Activated T-cell treated with anti-CD3 and anti-CD28 coated beads for 4 hours (primary cell): ENCODE data around the gene MAP3K20.
A peak's percentile ranks its signal among the peaks of the same experiment; 100 is the strongest.
"Not testable (repeated sequence)": the region's sequence is repeated elsewhere in the genome, so short reads cannot be mapped to it uniquely, and the experiment has no call there.

Experiments used
- DNase-seq: peaks from one replicate; pipeline ENCODE4 v3.0.0-alpha.2; 2020

Gene MAP3K20

DNA sequence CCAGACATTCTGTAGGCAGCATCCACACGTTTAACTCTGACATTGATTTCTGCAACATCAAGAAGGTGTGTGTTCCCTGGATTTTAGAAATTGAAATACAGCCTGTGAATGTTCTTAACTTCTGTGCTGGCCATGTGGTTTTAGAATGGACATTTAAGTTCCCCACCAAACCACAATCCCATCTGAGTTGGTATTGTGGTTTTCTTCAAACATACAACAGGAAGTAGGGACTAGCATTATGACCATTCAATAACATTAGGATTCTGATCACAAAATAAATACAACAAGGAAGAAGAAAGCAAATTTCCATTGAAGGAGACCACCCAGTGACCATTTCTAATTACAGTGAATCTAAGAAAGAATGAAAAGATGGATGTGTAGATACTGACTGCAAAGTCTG is 51.2 kb downstream of the MAP3K20 start:
- DNase-seq = no peak

- not testable (repeated sequence) for DNase-seq
These were observed 52.5 kb downstream of the MAP3K20 start for GRCh38 chr2:173128132-173128531.

GRCh38 chr2:173130496-173131465 is 55.1 kb downstream of the MAP3K20 start:
- DNase-seq = no peak

GRCh38 chr2:173132531-173132930 is 56.9 kb downstream of the MAP3K20 start:
- no peak for DNase-seq

DNA sequence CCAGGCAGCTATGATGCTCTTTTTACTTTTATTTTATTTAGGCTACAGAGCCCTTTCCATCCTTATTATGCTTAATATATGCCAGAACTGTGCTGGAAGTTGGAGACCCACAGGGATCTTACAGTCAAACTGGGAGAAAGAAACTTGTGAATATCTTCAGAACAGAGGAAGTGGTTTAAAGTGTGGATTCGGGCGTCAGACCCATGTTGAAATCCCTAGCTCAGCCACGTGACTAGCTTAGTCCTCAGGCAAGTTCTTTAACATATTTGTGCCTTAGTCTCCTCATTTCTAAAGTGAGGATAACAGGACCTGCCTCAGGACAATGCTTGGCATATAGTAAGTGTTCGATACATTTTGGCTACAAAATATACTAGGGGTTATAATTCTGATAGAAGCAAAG is 59.1 kb downstream of the MAP3K20 start:
- no peak for DNase-seq

DNA sequence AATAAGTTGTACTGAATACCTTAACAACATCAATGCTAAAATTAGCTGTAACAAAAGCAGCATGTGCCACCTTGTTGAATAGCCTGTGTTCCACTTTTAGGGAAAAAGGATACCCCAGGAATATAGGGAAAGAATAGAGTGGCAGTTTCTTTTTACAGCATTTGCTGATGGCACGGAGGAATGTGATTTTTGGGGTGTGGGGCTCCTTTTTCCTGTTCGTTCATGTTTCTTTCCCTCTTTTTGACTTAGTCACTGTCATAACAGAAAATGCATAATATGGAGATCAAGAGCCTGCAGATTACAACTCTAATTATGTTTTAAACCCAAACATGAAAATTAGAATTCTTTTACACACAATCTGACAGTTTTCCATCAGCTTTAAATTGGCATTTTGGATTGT is 60.4 kb downstream of the MAP3K20 start:
- no peak for DNase-seq

DNA sequence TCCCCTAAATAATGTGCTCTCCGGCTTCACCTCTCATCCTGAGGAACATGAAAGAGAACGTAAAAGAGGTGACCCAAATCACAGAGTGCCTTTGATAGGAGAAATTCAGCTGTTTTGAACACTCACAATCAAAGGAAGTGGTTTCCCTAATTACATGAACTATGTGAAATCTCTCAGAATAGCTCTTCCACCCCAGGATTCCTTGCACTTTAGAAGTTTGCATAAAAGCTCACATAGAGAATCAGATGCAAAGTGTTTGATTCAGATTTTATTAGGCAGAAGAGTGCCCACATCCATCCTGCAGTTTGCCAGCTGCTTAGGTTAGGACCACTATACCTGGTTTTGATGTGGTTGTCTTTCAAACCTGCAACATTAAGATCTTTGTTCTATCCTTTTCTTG is 61.0 kb downstream of the MAP3K20 start:
- DNase-seq = no peak

DNA sequence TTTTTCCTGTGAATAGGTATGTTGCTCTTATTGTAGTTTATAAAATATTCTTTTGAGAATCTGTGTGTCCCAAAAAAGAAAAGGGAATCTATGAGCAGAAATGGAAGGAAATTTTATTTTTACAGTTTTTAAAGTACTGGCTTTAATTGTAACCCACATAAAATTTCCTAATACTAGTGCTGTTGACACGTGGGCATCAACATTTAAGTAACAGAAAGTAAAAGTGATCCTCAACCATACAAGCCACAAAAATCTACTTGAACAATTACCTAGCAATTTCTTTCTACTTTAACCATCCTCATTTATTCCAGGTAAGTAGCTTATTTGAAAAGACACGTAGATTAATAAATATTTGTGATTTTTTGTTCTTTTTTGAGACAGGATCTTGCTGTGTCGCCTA is 62.0 kb downstream of the MAP3K20 start:
- DNase-seq = no peak

- no peak for DNase-seq
These were observed 63.3 kb downstream of the MAP3K20 start for GRCh38 chr2:173138962-173139361.

- no peak for DNase-seq
These were observed 66.0 kb downstream of the MAP3K20 start for GRCh38 chr2:173141666-173142065.

GRCh38 chr2:173145454-173145853 is 69.8 kb downstream of the MAP3K20 start:
- DNase-seq = no peak

DNA sequence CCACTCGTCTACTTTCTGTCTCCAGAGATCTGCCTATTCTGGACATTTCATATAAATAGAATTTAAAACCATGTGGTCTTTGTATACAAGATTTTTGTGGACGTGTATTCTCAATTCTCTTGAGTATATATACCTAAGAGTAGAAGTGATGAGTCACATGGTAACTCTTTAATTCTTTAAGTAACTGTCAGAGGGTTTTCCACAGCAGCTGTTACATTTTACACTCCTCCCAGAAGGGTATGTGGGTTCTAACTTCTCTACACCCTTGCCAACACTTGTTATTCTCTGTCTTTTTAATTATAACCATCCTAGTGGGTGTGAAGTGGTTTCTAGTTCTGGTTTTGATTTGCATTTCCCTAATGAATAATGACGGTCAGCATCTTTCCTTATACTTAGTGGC is 70.9 kb downstream of the MAP3K20 start:
- DNase-seq = no peak

- no peak for DNase-seq
These were observed 72.9 kb downstream of the MAP3K20 start for GRCh38 chr2:173148520-173148919.

- peak; percentile 5 for DNase-seq
These were observed 73.8 kb downstream of the MAP3K20 start for GRCh38 chr2:173149491-173149890.

GRCh38 chr2:173150087-173150486 is 74.4 kb downstream of the MAP3K20 start:
- DNase-seq = no peak

DNA sequence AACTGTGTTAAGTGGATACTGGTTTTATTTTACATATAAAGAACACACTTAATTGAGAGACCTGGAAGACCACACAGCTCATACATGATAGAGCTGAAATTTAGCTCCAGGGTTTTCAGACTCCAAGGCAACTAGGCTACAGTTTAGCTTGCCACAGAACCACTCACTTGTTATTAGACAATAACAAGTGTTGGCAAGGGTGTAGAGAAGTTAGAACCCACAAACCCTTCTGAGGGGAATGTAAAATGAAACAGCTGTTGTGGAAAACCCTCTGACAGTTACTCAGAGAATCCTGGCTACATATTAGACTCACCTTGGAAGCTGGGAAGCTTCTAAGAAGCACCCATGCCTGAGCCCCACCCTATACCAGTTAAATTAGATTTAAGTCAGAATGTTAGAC is 75.3 kb downstream of the MAP3K20 start:
- no peak for DNase-seq

DNA sequence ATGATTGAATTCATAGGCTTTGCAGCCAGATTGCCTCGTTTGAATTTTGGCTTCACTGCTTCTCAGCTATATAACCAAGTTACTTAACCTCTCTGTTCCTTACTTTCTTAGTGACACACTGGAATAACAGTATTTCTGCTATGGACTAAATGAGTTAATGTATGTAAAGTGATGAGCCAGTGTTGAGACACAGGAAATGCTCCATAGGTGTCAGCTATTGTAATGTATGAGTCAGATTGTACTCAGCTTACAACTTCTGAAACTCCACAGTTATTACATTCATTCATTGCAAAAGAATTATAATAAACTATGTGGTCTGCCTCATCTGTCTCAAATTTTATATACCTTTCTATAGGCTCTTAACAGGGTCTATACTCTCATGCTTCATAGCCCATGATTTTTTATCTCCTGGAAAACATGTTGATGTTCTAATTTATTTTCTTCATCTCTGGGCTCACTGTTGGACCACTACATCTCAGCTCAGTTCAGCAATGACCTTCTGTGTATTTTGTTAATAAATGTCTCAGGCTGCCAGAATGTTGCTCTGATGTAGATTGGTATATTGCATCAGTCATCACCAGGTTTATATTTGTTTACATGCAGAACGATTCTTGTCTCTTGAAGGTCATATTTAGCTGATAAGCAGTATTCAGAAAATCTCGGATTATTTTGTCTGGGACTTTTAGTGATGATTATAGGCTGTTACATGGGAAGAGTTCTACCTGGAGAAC is 76.2 kb downstream of the MAP3K20 start:
- DNase-seq = no peak

DNA sequence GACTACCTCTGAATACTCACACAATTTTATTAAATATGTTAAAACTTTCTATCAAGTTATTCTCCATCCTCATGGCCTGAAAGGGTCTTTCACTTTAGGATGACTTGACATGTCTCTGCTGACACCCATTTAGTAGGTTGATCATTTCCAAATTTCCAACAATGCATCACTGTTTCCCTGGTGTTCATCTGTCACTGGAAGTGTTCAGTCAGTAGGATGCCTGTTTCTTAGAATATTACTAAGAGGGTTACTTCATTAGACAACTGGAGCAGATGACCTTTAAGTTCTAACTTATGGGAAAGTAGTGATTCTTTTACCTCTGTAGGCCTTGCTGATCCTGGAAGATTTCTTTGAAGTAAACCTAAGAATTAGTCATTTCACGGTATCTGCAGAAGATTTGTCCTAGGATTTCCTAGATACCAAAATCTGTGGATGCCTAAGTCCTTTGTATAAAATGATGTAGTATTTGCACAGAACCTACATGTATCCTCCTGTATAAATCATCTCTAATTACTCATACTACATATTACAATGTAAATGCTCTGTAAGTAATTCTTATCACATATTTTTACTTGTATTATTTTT is 77.7 kb downstream of the MAP3K20 start:
- DNase-seq = no peak

GRCh38 chr2:173157676-173158293 is 82.1 kb downstream of the MAP3K20 start:
- DNase-seq = no peak

DNA sequence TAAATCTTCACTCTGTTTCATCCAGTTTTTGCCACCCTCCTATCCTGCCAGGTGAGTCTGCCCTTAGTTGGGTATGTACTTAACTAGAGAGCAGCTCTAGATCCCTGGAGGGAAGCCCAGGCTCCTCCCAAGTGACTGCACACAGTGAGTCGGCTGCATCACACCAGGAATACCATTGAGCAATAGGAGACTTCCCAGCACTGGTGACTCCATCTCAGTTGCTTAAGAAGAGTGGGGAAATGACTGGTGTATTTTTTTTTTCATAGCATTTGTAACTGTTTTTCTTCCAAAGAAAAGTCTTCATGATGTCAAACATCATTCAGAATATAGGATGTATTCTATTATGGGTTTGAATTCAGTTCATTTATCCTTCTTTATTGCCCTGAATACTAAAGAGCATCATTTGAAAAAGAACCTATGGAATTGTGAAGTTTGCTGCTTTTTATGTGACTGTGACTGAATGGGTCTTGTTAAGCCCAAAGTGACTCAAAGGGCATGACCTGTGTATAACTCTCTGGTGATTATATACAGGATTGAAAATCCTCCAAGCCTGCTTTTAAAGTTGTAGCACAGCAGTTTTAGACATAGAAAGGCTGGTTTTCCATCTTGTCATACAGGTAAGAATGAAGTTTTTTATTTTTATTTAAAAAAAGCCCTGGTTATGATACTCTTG is 84.3 kb downstream of the MAP3K20 start:
- no peak for DNase-seq

DNA sequence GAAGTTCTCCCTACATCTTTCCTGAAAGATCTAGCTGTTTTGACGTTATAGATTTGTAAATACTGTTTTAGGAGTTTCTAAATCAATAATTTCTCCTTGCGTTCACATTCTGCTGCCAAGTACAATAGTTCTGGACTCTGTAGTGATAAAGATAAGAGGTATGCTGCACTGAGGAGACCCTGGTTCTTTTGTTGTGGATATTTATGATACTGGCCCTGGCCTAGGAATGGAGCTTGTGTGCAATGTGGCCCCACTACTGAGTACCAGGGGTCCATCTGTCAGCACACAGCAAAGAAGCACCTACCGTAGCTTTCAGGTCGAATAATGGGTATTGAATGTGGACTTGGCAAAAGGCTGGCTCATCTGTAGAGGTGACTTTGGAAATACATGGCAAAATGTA is 85.0 kb downstream of the MAP3K20 start:
- no peak for DNase-seq

GRCh38 chr2:173161040-173161439 is 85.4 kb downstream of the MAP3K20 start:
- DNase-seq = no peak

GRCh38 chr2:173161507-173161906 is 85.9 kb downstream of the MAP3K20 start:
- DNase-seq = no peak
